PC-9 (cell line): ENCODE data around the gene HHAT. TPM values are rescaled to one million over a fixed set of nuclear protein-coding genes. Genes with fewer than 3 reads are reported as not detected.

Experiments
- BruUV-seq: library from RNA; stranded (reverse); fragments of 400-500 nt; replicated peaks from 2 replicates; lab custom pipeline; 2021; lab: Mats Ljungman, UMichigan
- CTCF ChIA-PET: fragments of 300-600 bp; sonication (Branson Sonifier 250); formaldehyde crosslinking; loops from one replicate; lab custom pipeline; 2022; ENCODE audit warnings: antibody characterized with exemption; lab: Charles Lee
- POLR2A ChIA-PET: fragments of 300-600 bp; sonication (Branson Sonifier 250); formaldehyde crosslinking; loops from one replicate; lab custom pipeline; 2022; ENCODE audit warnings: antibody characterized with exemption; ENCODE audit not compliant: unreplicated experiment; lab: Charles Lee
- DNase-seq, 2 experiments: peaks; one replicate each; pipeline versions ENCODE4 v3.0.0 to v3.0.0-alpha.2; 2015 to 2022; ENCODE audit warnings: mixed read lengths in 1 of 2
- H2AFZ ChIP-seq: fragments of 200-600 bp; sonication (generic); 2 replicates; pipeline ENCODE4 v1.8.1; 2017; ENCODE audit warnings: antibody characterized with exemption
- H3F3A ChIP-seq: fragments of 200-600 bp; sonication (generic); 2 replicates; pipeline ENCODE4 v1.8.1; 2017; ENCODE audit warnings: antibody characterized with exemption, mild to moderate bottlenecking, low read depth; ENCODE audit not compliant: insufficient read depth
- H3K27ac ChIP-seq: fragments of 200-600 bp; sonication (generic); 2 replicates; pipeline ENCODE4 v1.6.1; 2016; ENCODE audit warnings: mixed run types
- H3K27me3 ChIP-seq: fragments of 200-600 bp; sonication (generic); 2 replicates; pipeline ENCODE4 v1.6.1; 2016; ENCODE audit warnings: low read depth, mixed run types; ENCODE audit not compliant: insufficient read depth
- H3K36me3 ChIP-seq: fragments of 200-600 bp; sonication (generic); 2 replicates; pipeline ENCODE4 v1.6.1; 2016; ENCODE audit warnings: low read depth, mixed run types
- H3K4me1 ChIP-seq: fragments of 200-600 bp; sonication (generic); replicated peaks from 2 replicates; pipeline ENCODE4 v1.6.1; 2016; ENCODE audit warnings: mixed run types; ENCODE audit not compliant: insufficient read depth
- H3K4me2 ChIP-seq: fragments of 200-600 bp; sonication (generic); 2 replicates; pipeline ENCODE4 v1.6.1; 2017; ENCODE audit warnings: mixed run types
- H3K4me3 ChIP-seq: fragments of 200-600 bp; sonication (generic); 2 replicates; pipeline ENCODE4 v1.6.1; 2016; ENCODE audit warnings: mixed run types
- H3K79me2 ChIP-seq: fragments of 200-600 bp; sonication (generic); 2 replicates; pipeline ENCODE4 v1.6.1; 2017; ENCODE audit warnings: low read depth, mixed run types
- H3K9me2 ChIP-seq: fragments of 200-600 bp; sonication (generic); 2 replicates; pipeline ENCODE4 v1.8.1; 2017; ENCODE audit warnings: mild to moderate bottlenecking; ENCODE audit not compliant: insufficient read depth
- H3K9me3 ChIP-seq: fragments of 200-600 bp; sonication (generic); 2 replicates; pipeline ENCODE4 v1.8.1; 2016; ENCODE audit warnings: low read depth; ENCODE audit not compliant: insufficient read depth
- H4K20me1 ChIP-seq: fragments of 200-600 bp; sonication (generic); 2 replicates; pipeline ENCODE4 v1.8.1; 2017; ENCODE audit not compliant: insufficient read depth
- EZH2 ChIP-seq: fragments of 200-600 bp; sonication (generic); IDR thresholded peaks from 2 replicates; pipeline ENCODE4 v1.8.0; 2017; ENCODE audit warnings: antibody characterized with exemption, low read depth
- intact Hi-C: fragments of 100-400 bp; cut with micrococcal nuclease; formaldehyde crosslinking; loops from one replicate; pipeline ENCODE4 v1.10.0; 2022; ENCODE audit not compliant: unreplicated experiment
- total RNA-seq: library from RNA; stranded (reverse); gene quantifications from 2 replicates; pipeline ENCODE4 v1.2.3, GENCODE V29; 2021
- TF ChIP-seq, protein P1 (sequence below): fragments of 200-600 bp; sonication (generic); conservative IDR thresholded peaks from 2 replicates; pipeline ENCODE4 v1.6.1; 2017; ENCODE audit warnings: mixed run types, antibody characterized with exemption, mild to moderate bottlenecking, moderate library complexity

Gene HHAT
- total RNA-seq, 1 experiment from 2014 or later = 5.3 TPM

DNA sequence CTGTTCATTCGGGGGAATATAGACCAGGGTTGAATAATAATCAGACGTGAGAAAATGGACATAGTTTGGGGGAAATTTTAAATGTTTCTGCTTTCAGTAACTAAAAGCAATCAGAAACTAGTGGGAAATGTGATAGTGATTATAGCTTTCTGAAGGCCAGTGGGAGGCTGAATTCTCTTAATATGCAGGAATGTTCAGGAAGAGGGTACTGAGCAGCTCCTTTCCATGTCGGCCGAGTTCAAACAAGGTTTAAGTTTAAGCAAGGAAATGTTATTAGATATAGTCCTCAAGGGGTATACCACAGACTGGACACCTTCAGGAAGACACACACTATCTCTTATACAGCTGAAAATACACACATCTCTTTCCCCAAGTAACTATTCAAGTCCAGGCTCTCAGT, 105.5 kb downstream of the HHAT start:
- peaks cover under 1% of the 10 kb centered on the region for H3K4me1 ChIP-seq
- no peak overlapping the region for H3K4me2 ChIP-seq
- H4K20me1 ChIP-seq = no peaks in the 10 kb centered on the region
- H3K9me2 ChIP-seq = no peaks in the 10 kb centered on the region
- no peaks in the 10 kb centered on the region for H3K36me3 ChIP-seq
- H3K4me3 ChIP-seq = no peak overlapping the region
- H3K9me3 ChIP-seq = no peaks in the 10 kb centered on the region; the same call in 1 of the 2 replicates
- CTCF ChIA-PET = no interaction called here
- DNase-seq = no peak
- no TSS peak for BruUV-seq
- intact Hi-C loops = no loop called here
- POLR2A ChIA-PET = no interaction called here
- H2AFZ ChIP-seq = no peak overlapping the region
- no peaks in the 10 kb centered on the region for H3K79me2 ChIP-seq
- no peaks in the 10 kb centered on the region for H3K27me3 ChIP-seq
- TF ChIP-seq, protein P1, sequence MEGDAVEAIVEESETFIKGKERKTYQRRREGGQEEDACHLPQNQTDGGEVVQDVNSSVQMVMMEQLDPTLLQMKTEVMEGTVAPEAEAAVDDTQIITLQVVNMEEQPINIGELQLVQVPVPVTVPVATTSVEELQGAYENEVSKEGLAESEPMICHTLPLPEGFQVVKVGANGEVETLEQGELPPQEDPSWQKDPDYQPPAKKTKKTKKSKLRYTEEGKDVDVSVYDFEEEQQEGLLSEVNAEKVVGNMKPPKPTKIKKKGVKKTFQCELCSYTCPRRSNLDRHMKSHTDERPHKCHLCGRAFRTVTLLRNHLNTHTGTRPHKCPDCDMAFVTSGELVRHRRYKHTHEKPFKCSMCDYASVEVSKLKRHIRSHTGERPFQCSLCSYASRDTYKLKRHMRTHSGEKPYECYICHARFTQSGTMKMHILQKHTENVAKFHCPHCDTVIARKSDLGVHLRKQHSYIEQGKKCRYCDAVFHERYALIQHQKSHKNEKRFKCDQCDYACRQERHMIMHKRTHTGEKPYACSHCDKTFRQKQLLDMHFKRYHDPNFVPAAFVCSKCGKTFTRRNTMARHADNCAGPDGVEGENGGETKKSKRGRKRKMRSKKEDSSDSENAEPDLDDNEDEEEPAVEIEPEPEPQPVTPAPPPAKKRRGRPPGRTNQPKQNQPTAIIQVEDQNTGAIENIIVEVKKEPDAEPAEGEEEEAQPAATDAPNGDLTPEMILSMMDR = no peak
- no peak for TF ChIP-seq EZH2
- no peaks in the 10 kb centered on the region for H3F3A ChIP-seq
- no peak overlapping the region for H3K27ac ChIP-seq

DNA sequence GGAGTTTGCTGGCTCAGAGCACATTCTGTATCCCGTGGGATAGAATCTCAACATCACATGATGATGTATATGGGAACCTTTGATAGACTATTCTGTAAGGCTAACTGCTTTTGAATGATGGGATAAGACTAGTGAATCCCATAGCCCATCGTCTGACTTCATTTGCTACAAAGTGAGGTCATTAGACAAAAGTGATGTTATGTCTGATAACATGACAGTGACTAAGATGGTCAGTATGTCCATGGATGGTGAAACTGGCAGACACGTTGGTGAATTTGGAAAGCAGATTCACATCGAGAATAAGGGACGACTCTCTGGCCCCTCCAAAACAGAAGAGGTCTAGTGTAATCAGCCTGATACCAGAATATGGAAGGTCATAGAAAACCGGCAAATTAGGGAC, 108.4 kb downstream of the HHAT start:
- intact Hi-C loops = no loop called here
- no peak overlapping the region for H3K27ac ChIP-seq
- ChIA-PET POLR2A (no interaction called here), CTCF (no interaction called here)
- no peak overlapping the region for H2AFZ ChIP-seq
- no peaks in the 10 kb centered on the region for H3K27me3 ChIP-seq
- no peak overlapping the region for H3K4me3 ChIP-seq
- peaks cover 9% of the 10 kb centered on the region for H3K4me1 ChIP-seq
- no peak for DNase-seq
- H3K9me2 ChIP-seq = no peaks in the 10 kb centered on the region
- no peaks in the 10 kb centered on the region for H3K79me2 ChIP-seq
- no TSS peak for BruUV-seq
- H3F3A ChIP-seq = no peaks in the 10 kb centered on the region
- H3K9me3 ChIP-seq = no peaks in the 10 kb centered on the region; the same call in 1 of the 2 replicates
- no peak overlapping the region for H3K4me2 ChIP-seq
- TF ChIP-seq, protein P1 = no peak
- TF ChIP-seq EZH2 = no peak
- H3K36me3 ChIP-seq = no peaks in the 10 kb centered on the region
- H4K20me1 ChIP-seq = no peaks in the 10 kb centered on the region

DNA sequence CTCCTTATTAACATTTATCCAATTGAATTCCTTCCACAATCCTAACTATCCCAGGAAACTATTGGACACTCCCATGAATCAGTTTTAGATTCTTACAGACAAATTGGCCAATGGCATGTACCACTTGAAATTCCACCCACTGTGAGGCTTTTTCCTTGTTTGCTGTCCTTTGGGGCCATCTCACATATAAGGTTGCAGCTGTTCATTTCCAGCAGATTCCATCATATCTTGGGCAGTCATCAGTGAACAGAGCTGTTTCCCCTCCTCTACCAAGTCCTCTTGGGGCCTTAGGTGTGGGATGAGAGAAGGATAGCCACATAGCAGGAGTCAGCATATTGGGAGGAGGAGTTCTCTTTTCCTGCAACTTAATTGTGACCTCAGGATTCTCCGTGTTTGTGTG, 109.1 kb downstream of the HHAT start:
- Histone ChIP-seq H3K4me2 (no peak overlapping the region), H4K20me1 (no peaks in the 10 kb centered on the region), H3K27me3 (no peaks in the 10 kb centered on the region), H2AFZ (no peak overlapping the region), H3K9me2 (no peaks in the 10 kb centered on the region), H3F3A (no peaks in the 10 kb centered on the region), H3K36me3 (no peaks in the 10 kb centered on the region), H3K79me2 (no peaks in the 10 kb centered on the region), H3K27ac (no peak overlapping the region), H3K9me3 (no peaks in the 10 kb centered on the region; the same call in 1 of the 2 replicates), H3K4me1 (peaks cover 9% of the 10 kb centered on the region), H3K4me3 (no peak overlapping the region)
- DNase-seq = no peak
- ChIA-PET CTCF (no interaction called here), POLR2A (no interaction called here)
- BruUV-seq = no TSS peak
- TF ChIP-seq EZH2 = no peak
- TF ChIP-seq, protein P1 = no peak
- intact Hi-C loops = no loop called here
